Measurements from ENCODE around the gene CDC42EP5. TPM values are rescaled to one million over a fixed set of nuclear protein-coding genes. Genes with fewer than 3 reads are reported as not detected.

CDC42EP5 gene
- total RNA-seq, 2 donors from 2014 or later, result 444 to 601 TPM

DNA sequence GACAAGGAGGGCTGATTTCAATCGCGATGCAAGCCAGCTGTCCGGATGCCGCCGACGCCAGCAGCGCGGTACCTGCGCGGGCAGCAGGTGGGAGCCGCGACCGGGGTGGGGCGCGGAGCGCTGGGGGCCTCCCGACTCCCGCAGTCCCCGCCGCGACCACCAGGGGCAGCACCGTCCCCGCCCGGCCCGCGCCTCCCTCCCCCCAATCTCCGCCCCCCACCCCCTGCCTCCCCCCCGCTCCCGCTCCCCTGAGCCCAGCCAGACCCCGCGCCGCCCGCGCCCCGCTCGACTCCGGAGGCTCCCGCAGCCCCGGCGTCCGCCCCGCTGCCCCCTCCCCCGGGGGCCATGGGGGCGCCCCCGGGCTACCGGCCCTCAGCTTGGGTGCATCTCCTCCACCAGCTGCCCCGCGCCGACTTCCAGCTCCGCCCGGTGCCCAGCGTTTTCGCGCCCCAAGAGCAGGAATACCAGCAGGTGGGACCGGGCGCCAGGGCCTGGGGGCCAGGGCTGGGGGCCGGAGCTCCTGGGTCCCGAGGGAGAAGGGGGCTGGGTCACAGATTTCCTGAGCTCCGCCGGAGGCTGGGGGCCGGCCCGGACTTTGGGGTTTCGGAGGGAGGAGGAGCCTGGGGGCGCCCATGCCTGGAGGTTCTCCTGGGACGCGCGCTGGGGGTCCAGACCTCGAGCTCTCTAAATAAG is 57.7 kb downstream of the CDC42EP5 start, which contains the start of gene TTYH1:
Gene TTYH1, plus strand, starts transcription at position 257 of the 693 bp plus-strand sequence. Its CDS starts 89 bp downstream, at position 346.
- Histone ChIP-seq H3K36me3 (no peaks in the 10 kb centered on the region), H3K27ac (no peak within 1 kb of the TSS), H3K4me3 (no peak within 1 kb of the TSS), H3K27me3 (peaks cover 24% of the 10 kb centered on the region), H3K9me3 (no peaks in the 10 kb centered on the region), H3K4me1 (no peaks in the 10 kb centered on the region), H3K9ac (ENCODE audit: low read depth in 2 of 2, low read length in 2 of 2) (no peak within 1 kb of the TSS)
- TF ChIP-seq, protein P1, sequence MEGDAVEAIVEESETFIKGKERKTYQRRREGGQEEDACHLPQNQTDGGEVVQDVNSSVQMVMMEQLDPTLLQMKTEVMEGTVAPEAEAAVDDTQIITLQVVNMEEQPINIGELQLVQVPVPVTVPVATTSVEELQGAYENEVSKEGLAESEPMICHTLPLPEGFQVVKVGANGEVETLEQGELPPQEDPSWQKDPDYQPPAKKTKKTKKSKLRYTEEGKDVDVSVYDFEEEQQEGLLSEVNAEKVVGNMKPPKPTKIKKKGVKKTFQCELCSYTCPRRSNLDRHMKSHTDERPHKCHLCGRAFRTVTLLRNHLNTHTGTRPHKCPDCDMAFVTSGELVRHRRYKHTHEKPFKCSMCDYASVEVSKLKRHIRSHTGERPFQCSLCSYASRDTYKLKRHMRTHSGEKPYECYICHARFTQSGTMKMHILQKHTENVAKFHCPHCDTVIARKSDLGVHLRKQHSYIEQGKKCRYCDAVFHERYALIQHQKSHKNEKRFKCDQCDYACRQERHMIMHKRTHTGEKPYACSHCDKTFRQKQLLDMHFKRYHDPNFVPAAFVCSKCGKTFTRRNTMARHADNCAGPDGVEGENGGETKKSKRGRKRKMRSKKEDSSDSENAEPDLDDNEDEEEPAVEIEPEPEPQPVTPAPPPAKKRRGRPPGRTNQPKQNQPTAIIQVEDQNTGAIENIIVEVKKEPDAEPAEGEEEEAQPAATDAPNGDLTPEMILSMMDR (IDR thresholded peaks at IDR 0.05), result no peak
- intact Hi-C loops (cut with DNase I), result no loop called here
- no peak for DNase-seq

Other genes with a start within 250 kb of the CDC42EP5 start
- 1 to 10 TPM in 1 of 2 donors, under 1 TPM in 1; 0.54 to 2.3 TPM for gene LILRA6, start 230.5 kb downstream of the CDC42EP5 start, total RNA-seq
- 1 to 10 TPM; 2.2 to 8.6 TPM for gene LILRB5, start 216.0 kb downstream of the CDC42EP5 start, total RNA-seq
- gene LILRB2, start 192.2 kb downstream of the CDC42EP5 start, total RNA-seq, result 1 to 10 TPM; 1.3 to 5.3 TPM
- gene LILRA5, start 160.1 kb downstream of the CDC42EP5 start, total RNA-seq, result 1 to 10 TPM in 1 of 2 donors, under 1 TPM in 1; 0.42 to 2.7 TPM
- not detected for gene LILRA4, start 134.1 kb downstream of the CDC42EP5 start, total RNA-seq
- 1 to 10 TPM; 5.2 to 9.3 TPM for gene LAIR1, start 108.4 kb downstream of the CDC42EP5 start, total RNA-seq
- gene TTYH1, start 57.8 kb downstream of the CDC42EP5 start, total RNA-seq, result 1 to 10 TPM in 1 of 2 donors, under 1 TPM in 1; 0.47 to 2.4 TPM
- 100 to 1,000 TPM in 1 of 2 donors, 10 to 100 TPM in 1; 80.2 to 154 TPM for gene LENG8, start 24.1 kb downstream of the CDC42EP5 start, total RNA-seq
- 10 to 100 TPM; 18.2 to 24.6 TPM for gene LENG9, start 9.5 kb downstream of the CDC42EP5 start, total RNA-seq
- gene LAIR2, start 29.5 kb upstream of the CDC42EP5 start, total RNA-seq, result under 1 TPM in 1 of 2 donors, not detected in 1; 0.37 TPM
- gene LILRA2, start 100.5 kb upstream of the CDC42EP5 start, total RNA-seq, result under 1 TPM; 0.35 to 0.85 TPM
- under 1 TPM; 0.15 to 0.50 TPM for gene LILRA1, start 120.3 kb upstream of the CDC42EP5 start, total RNA-seq
- gene LILRB1, start 157.2 kb upstream of the CDC42EP5 start, total RNA-seq, result 1 to 10 TPM; 2.1 to 3.6 TPM
- 1 to 10 TPM; 1.4 to 2.8 TPM for gene LILRB4, start 189.7 kb upstream of the CDC42EP5 start, total RNA-seq